HepG2 (cell line): ENCODE data around the gene S100A13. TPM values are rescaled to one million over a fixed set of nuclear protein-coding genes. Genes with fewer than 3 reads are reported as not detected.

Experiments
- polyA plus RNA-seq, 8 experiments: library from polyadenylated mRNA; depleted of rRNA in 3 of 8; stranded (reverse) in 7 of 8; unstranded in 1 of 8; fragments of >200 nt; fragmentation: Illumina TruSeq in 4 of 8; extraction: Trizol in 4 of 8; gene quantifications; 2 replicates each; pipeline versions ENCODE4 v1.2.1 to v1.2.3, GENCODE V29; 2011 to 2016; ENCODE audit warnings: low read depth in 4 of 8, missing spikeins in 1 of 8, mixed read lengths in 1 of 8; ENCODE audit not compliant: insufficient read depth in 1 of 8
- total RNA-seq, 5 experiments: library from RNA; depleted of rRNA; stranded (reverse); fragments of >200 nt; fragmentation: Illumina TruSeq; extraction: Trizol; gene quantifications; 2 replicates each; pipeline ENCODE4 v1.2.3, GENCODE V29; 2016; ENCODE audit warnings: low read depth in 1 of 5

The S100A13 gene
- total and polyA plus RNA-seq, 2 of the 13 experiments (the other 11 are each of a cell fraction or from before 2014, with no cell fraction given): 89.5 to 172 TPM

Other genes with a start within 250 kb of the S100A13 start
- not detected in 2 replicates for gene S100A8, start 236.4 kb downstream of the S100A13 start, total RNA-seq (2016; rRNA removed; fragmentation: Illumina TruSeq; extraction: Trizol)
- gene S100A8, start 236.4 kb downstream of the S100A13 start, polyA plus RNA-seq (2011; rRNA removed): not detected in 2 replicates
- gene S100A7A, start 211.0 kb downstream of the S100A13 start, total RNA-seq (2016; rRNA removed; fragmentation: Illumina TruSeq; extraction: Trizol): not detected in 2 replicates
- not detected in 2 replicates for gene S100A7A, start 211.0 kb downstream of the S100A13 start, polyA plus RNA-seq (2011; rRNA removed)
- not detected in 2 replicates for gene S100A7, start 166.9 kb downstream of the S100A13 start, total RNA-seq (2016; rRNA removed; fragmentation: Illumina TruSeq; extraction: Trizol)
- not detected in 2 replicates for gene S100A7, start 166.9 kb downstream of the S100A13 start, polyA plus RNA-seq (2011; rRNA removed)
- 85.0 and 87.3 TPM in 2 replicates for gene S100A6, start 91.5 kb downstream of the S100A13 start, total RNA-seq (2016; rRNA removed; fragmentation: Illumina TruSeq; extraction: Trizol)
- 72.9 and 82.2 TPM in 2 replicates for gene S100A6, start 91.5 kb downstream of the S100A13 start, polyA plus RNA-seq (2011; rRNA removed)
- gene S100A5, start 86.6 kb downstream of the S100A13 start, total RNA-seq (2016; rRNA removed; fragmentation: Illumina TruSeq; extraction: Trizol): not detected in 2 replicates
- not detected in 2 replicates for gene S100A5, start 86.6 kb downstream of the S100A13 start, polyA plus RNA-seq (2011; rRNA removed)
- gene S100A4, start 81.7 kb downstream of the S100A13 start, total RNA-seq (2016; rRNA removed; fragmentation: Illumina TruSeq; extraction: Trizol): 20.2 and 24.5 TPM in 2 replicates
- gene S100A4, start 81.7 kb downstream of the S100A13 start, polyA plus RNA-seq (2011; rRNA removed): 9.6 and 12.9 TPM in 2 replicates
- gene S100A3, start 78.2 kb downstream of the S100A13 start, total RNA-seq (2016; rRNA removed; fragmentation: Illumina TruSeq; extraction: Trizol): 2.5 and 2.8 TPM in 2 replicates
- gene S100A3, start 78.2 kb downstream of the S100A13 start, polyA plus RNA-seq (2011; rRNA removed): 3.6 and 4.5 TPM in 2 replicates
- gene S100A2, start 61.7 kb downstream of the S100A13 start, total RNA-seq (2016; rRNA removed; fragmentation: Illumina TruSeq; extraction: Trizol): 1.2 and 1.4 TPM in 2 replicates
- gene S100A2, start 61.7 kb downstream of the S100A13 start, polyA plus RNA-seq (2011; rRNA removed): 1.2 and 1.4 TPM in 2 replicates
- 46.0 and 51.2 TPM in 2 replicates for gene S100A16, start 14.4 kb downstream of the S100A13 start, total RNA-seq (2016; rRNA removed; fragmentation: Illumina TruSeq; extraction: Trizol)
- gene S100A16, start 14.4 kb downstream of the S100A13 start, polyA plus RNA-seq (2011; rRNA removed): 195 and 203 TPM in 2 replicates
- gene S100A14, start 11.2 kb downstream of the S100A13 start, total RNA-seq (2016; rRNA removed; fragmentation: Illumina TruSeq; extraction: Trizol): 1.4 and 2.0 TPM in 2 replicates
- 7.7 and 10.8 TPM in 2 replicates for gene S100A14, start 11.2 kb downstream of the S100A13 start, polyA plus RNA-seq (2011; rRNA removed)
- gene S100A1, start 929 bp upstream of the S100A13 start, total RNA-seq (2016; rRNA removed; fragmentation: Illumina TruSeq; extraction: Trizol): 120 and 151 TPM in 2 replicates
- gene S100A1, start 929 bp upstream of the S100A13 start, polyA plus RNA-seq (2011; rRNA removed): 238 and 251 TPM in 2 replicates
- gene CHTOP, start 6.6 kb upstream of the S100A13 start, total RNA-seq (2016; rRNA removed; fragmentation: Illumina TruSeq; extraction: Trizol): 35.4 and 38.0 TPM in 2 replicates
- 47.1 and 51.9 TPM in 2 replicates for gene CHTOP, start 6.6 kb upstream of the S100A13 start, polyA plus RNA-seq (2011; rRNA removed)
- 25.7 and 34.3 TPM in 2 replicates for gene SNAPIN, start 31.2 kb upstream of the S100A13 start, total RNA-seq (2016; rRNA removed; fragmentation: Illumina TruSeq; extraction: Trizol)
- 21.7 and 23.9 TPM in 2 replicates for gene SNAPIN, start 31.2 kb upstream of the S100A13 start, polyA plus RNA-seq (2011; rRNA removed)
- gene ILF2, start 43.5 kb upstream of the S100A13 start, total RNA-seq (2016; rRNA removed; fragmentation: Illumina TruSeq; extraction: Trizol): 366 and 491 TPM in 2 replicates
- 206 and 292 TPM in 2 replicates for gene ILF2, start 43.5 kb upstream of the S100A13 start, polyA plus RNA-seq (2011; rRNA removed)
- gene NPR1, start 51.2 kb upstream of the S100A13 start, total RNA-seq (2016; rRNA removed; fragmentation: Illumina TruSeq; extraction: Trizol): not detected in 2 replicates
- not detected in 2 replicates for gene NPR1, start 51.2 kb upstream of the S100A13 start, polyA plus RNA-seq (2011; rRNA removed)
- 14.7 and 17.2 TPM in 2 replicates for gene INTS3, start 100.5 kb upstream of the S100A13 start, total RNA-seq (2016; rRNA removed; fragmentation: Illumina TruSeq; extraction: Trizol)
- 27.2 and 28.2 TPM in 2 replicates for gene INTS3, start 100.5 kb upstream of the S100A13 start, polyA plus RNA-seq (2011; rRNA removed)
- 1.3 and 4.3 TPM in 2 replicates for gene SLC27A3, start 147.9 kb upstream of the S100A13 start, total RNA-seq (2016; rRNA removed; fragmentation: Illumina TruSeq; extraction: Trizol)
- gene SLC27A3, start 147.9 kb upstream of the S100A13 start, polyA plus RNA-seq (2011; rRNA removed): 5.2 and 10.3 TPM in 2 replicates